Glutamatergic neuron (in vitro differentiated cells): ENCODE data around the gene SLC22A17. TPM values are rescaled to one million over a fixed set of nuclear protein-coding genes. Genes with fewer than 3 reads are reported as not detected.

Experiments used
- DNase-seq: peaks from one replicate; pipeline ENCODE4 v3.0.0; 2022
- H3K27ac Mint-ChIP-seq: one replicate; pipeline ENCODE4 v1.8.0; 2020; ENCODE audit warnings: mild to moderate bottlenecking, mixed read lengths, inconsistent platforms; ENCODE audit not compliant: unreplicated experiment
- H3K27me3 Mint-ChIP-seq: one replicate; pipeline ENCODE4 v1.8.0; 2020; ENCODE audit warnings: mild to moderate bottlenecking, moderate library complexity, mixed read lengths, inconsistent platforms; ENCODE audit not compliant: unreplicated experiment
- H3K36me3 Mint-ChIP-seq: one replicate; pipeline ENCODE4 v1.8.0; 2020; ENCODE audit warnings: mild to moderate bottlenecking, mixed read lengths, inconsistent platforms; ENCODE audit not compliant: unreplicated experiment
- H3K4me1 Mint-ChIP-seq: one replicate; pipeline ENCODE4 v1.8.0; 2020; ENCODE audit warnings: mild to moderate bottlenecking, low read depth, mixed read lengths, inconsistent platforms; ENCODE audit not compliant: unreplicated experiment
- H3K4me3 Mint-ChIP-seq: one replicate; pipeline ENCODE4 v1.8.0; 2020; ENCODE audit warnings: mild to moderate bottlenecking, mixed read lengths, inconsistent platforms; ENCODE audit not compliant: unreplicated experiment
- H3K9me3 Mint-ChIP-seq: one replicate; pipeline ENCODE4 v1.8.0; 2020; ENCODE audit warnings: mild to moderate bottlenecking, moderate library complexity, mixed read lengths, inconsistent platforms; ENCODE audit not compliant: unreplicated experiment
- CTCF ChIP-seq: fragments of 200-600 bp; sonication (generic); IDR thresholded peaks from one replicate; pipeline ENCODE4 v1.5.0; 2021; ENCODE audit not compliant: partially characterized antibody, unreplicated experiment
- total RNA-seq: library from RNA; stranded (reverse); fragmentation: NEBNext Ultra II Directional; extraction: Animal tissue kit (Norgen Biotek cat#: 25700); gene quantifications from one replicate; pipeline ENCODE4 v1.2.1, GENCODE V29; 2021; ENCODE audit not compliant: unreplicated experiment

The SLC22A17 gene
- total RNA-seq, 1 donor from 2014 or later, result 70.6 TPM

- H3K27me3 Mint-ChIP-seq, result peaks cover 15% of the 10 kb centered on the region
- H3K27ac Mint-ChIP-seq, result no peak overlapping the region
- peaks cover 9% of the 10 kb centered on the region for H3K36me3 Mint-ChIP-seq
Observed at GRCh38 chr14:23385244-23385641, 32.6 kb upstream of the SLC22A17 start.

GRCh38 chr14:23384364-23385080 lies 31.8 kb upstream of the SLC22A17 start:
- TF ChIP-seq CTCF, result no peak
- peaks cover 5% of the 10 kb centered on the region for H3K9me3 Mint-ChIP-seq

More at GRCh38 chr14:23385244-23385641, 32.6 kb upstream of the SLC22A17 start:
- Mint-ChIP-seq H3K9me3 (peaks cover 5% of the 10 kb centered on the region), H3K4me1 (peaks cover 19% of the 10 kb centered on the region), H3K4me3 (no peak overlapping the region)
- TF ChIP-seq CTCF, result no peak
- DNase-seq, result no peak

GRCh38 chr14:23382731-23383440 lies 30.2 kb upstream of the SLC22A17 start:
- no peak for TF ChIP-seq CTCF
- peaks cover 4% of the 10 kb centered on the region for H3K9me3 Mint-ChIP-seq
- no peak overlapping the region for H3K4me3 Mint-ChIP-seq
- H3K4me1 Mint-ChIP-seq, result peaks cover 22% of the 10 kb centered on the region
- H3K27ac Mint-ChIP-seq, result no peak overlapping the region
- DNase-seq, result no peak
- peaks cover 7% of the 10 kb centered on the region for H3K27me3 Mint-ChIP-seq
- H3K36me3 Mint-ChIP-seq, result peaks cover 9% of the 10 kb centered on the region

More at GRCh38 chr14:23384364-23385080, 31.8 kb upstream of the SLC22A17 start:
- Mint-ChIP-seq H3K27me3 (peaks cover 15% of the 10 kb centered on the region), H3K27ac (no peak overlapping the region), H3K4me3 (no peak overlapping the region), H3K36me3 (peaks cover 9% of the 10 kb centered on the region), H3K4me1 (peaks cover 22% of the 10 kb centered on the region)
- no peak for DNase-seq

- peaks cover 5% of the 10 kb centered on the region for H3K9me3 Mint-ChIP-seq
- H3K36me3 Mint-ChIP-seq, result peaks cover 7% of the 10 kb centered on the region
- H3K4me1 Mint-ChIP-seq, result peaks cover 24% of the 10 kb centered on the region
- no peak overlapping the region for H3K4me3 Mint-ChIP-seq
- H3K27ac Mint-ChIP-seq, result no peak overlapping the region
- H3K27me3 Mint-ChIP-seq, result peaks cover 4% of the 10 kb centered on the region
- DNase-seq, result no peak
- TF ChIP-seq CTCF, result no peak
Observed at GRCh38 chr14:23382276-23382675, 29.6 kb upstream of the SLC22A17 start.

GRCh38 chr14:23381871-23382270 lies 29.2 kb upstream of the SLC22A17 start:
- Mint-ChIP-seq H3K4me1 (peaks cover 27% of the 10 kb centered on the region), H3K4me3 (no peak overlapping the region), H3K27me3 (peaks cover 4% of the 10 kb centered on the region), H3K36me3 (peaks cover 4% of the 10 kb centered on the region), H3K27ac (no peak overlapping the region), H3K9me3 (peaks cover 5% of the 10 kb centered on the region)
- no peak for TF ChIP-seq CTCF
- no peak for DNase-seq
